ENCODE results near the gene CETN3. TPM values are rescaled to one million over a fixed set of nuclear protein-coding genes. Genes with fewer than 3 reads are reported as not detected.

The CETN3 gene
- polyA plus RNA-seq, 3 donors = 0.59 to 9.0 (median 7.7) TPM

DNA sequence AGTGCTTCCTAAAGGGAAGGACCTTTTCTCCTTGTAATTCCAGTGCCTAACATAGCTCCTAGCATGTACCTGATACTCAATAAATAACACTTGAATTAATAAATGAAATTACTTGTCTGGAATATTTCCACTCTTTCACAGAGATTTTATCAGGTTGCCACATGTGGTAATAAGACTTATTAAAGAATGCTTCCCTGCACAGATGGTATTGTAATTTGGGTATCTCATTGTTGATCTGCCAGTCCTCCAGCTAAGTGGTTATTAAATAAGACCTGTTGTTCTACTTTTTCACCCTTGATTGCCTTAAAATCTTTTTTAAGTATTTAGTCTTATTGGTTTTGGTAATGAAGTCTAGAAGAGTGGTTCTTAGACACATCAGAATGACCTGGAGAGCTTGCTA is 28.1 kb upstream of the CETN3 start:
- H3K4me3 Mint-ChIP-seq = no peak overlapping the region
- no peaks in the 10 kb centered on the region for H3K9me3 Mint-ChIP-seq
- H3K27ac Mint-ChIP-seq = no peak overlapping the region
- Histone ChIP-seq H4K20me1 (ENCODE audit: insufficient read depth, low read length) (no peaks in the 10 kb centered on the region), H3K79me2 (ENCODE audit: insufficient read depth, low read length) (no peaks in the 10 kb centered on the region), H3K9me3 (replicated peaks in 1 of 2; ENCODE audit: control insufficient read depth in 1 of 2, insufficient read depth in 1 of 2, low read length in 2 of 2) (no peaks in the 10 kb centered on the region), H3K27me3 (ENCODE audit: control insufficient read depth in 2 of 2, insufficient read depth in 2 of 2, low read length in 2 of 2) (no peaks in the 10 kb centered on the region), H3K27ac (ENCODE audit: low read depth in 1 of 2, low read length in 2 of 2) (no peak overlapping the region), H3K4me2 (replicated peaks; ENCODE audit: extremely low read depth, low read length, poor library complexity, severe bottlenecking) (no peak overlapping the region), H3K9ac (ENCODE audit: insufficient read depth, low read length, poor library complexity, severe bottlenecking) (no peak overlapping the region), H3K4me1 (ENCODE audit: control insufficient read depth in 1 of 2, insufficient read depth in 2 of 2, low read length in 2 of 2) (no peaks in the 10 kb centered on the region), H3K4me3 (replicated peaks in 1 of 3; ENCODE audit: low read depth in 2 of 3, low read length in 3 of 3) (no peak overlapping the region), H2AFZ (ENCODE audit: insufficient read depth, low read depth, low read length, poor library complexity, severe bottlenecking) (no peak overlapping the region), H3K36me3 (replicated peaks in 1 of 2; ENCODE audit: control insufficient read depth in 1 of 2, insufficient read depth in 2 of 2, low read length in 2 of 2) (no peaks in the 10 kb centered on the region)
- TF ChIP-seq, protein P1, sequence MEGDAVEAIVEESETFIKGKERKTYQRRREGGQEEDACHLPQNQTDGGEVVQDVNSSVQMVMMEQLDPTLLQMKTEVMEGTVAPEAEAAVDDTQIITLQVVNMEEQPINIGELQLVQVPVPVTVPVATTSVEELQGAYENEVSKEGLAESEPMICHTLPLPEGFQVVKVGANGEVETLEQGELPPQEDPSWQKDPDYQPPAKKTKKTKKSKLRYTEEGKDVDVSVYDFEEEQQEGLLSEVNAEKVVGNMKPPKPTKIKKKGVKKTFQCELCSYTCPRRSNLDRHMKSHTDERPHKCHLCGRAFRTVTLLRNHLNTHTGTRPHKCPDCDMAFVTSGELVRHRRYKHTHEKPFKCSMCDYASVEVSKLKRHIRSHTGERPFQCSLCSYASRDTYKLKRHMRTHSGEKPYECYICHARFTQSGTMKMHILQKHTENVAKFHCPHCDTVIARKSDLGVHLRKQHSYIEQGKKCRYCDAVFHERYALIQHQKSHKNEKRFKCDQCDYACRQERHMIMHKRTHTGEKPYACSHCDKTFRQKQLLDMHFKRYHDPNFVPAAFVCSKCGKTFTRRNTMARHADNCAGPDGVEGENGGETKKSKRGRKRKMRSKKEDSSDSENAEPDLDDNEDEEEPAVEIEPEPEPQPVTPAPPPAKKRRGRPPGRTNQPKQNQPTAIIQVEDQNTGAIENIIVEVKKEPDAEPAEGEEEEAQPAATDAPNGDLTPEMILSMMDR (IDR thresholded peaks at IDR 0.05) = no peak
- peaks cover 9% of the 10 kb centered on the region for H3K4me1 Mint-ChIP-seq
- intact Hi-C loops (cut with micrococcal nuclease) = no loop called here
- peaks cover 0 to 1% (median 0%) of the 10 kb centered on the region in 3 donors for H3K27me3 Mint-ChIP-seq (ENCODE audit: low read depth in 3 of 3)
- no peak for DNase-seq
- no peaks in the 10 kb centered on the region for H3K36me3 Mint-ChIP-seq

DNA sequence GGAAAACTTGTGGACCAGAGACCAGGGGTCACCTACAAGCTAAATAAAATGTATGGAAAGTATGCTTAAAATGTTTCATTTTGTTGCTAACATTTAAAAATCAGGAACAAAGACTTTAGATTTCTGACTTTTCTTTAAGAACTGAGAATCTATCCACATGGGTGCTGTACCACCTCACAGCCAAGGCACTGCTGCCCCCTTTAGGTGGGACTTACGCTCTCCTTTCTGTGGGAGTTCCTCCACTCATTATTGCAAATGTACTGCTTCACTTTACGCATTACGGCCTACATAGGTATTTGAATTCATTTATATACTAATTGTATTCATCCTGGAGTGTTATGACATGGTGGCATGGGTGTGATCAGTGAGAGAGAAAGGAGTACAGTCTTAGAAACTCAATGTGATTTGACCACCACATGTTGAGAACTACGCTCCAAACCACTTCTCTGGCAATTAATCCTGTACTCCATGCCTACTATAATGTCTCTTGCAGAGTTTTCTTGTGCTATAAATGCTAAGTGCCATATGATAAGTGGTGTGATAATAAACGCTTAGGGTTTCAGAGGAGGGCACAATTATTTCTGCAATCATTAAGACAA is 24.7 kb upstream of the CETN3 start:
- H3K4me1 Mint-ChIP-seq = no peaks in the 10 kb centered on the region
- H3K36me3 Mint-ChIP-seq = no peaks in the 10 kb centered on the region
- no peaks in the 10 kb centered on the region for H3K36me3 ChIP-seq (replicated peaks in 1 of 2; ENCODE audit: control insufficient read depth in 1 of 2, insufficient read depth in 2 of 2, low read length in 2 of 2)
- H4K20me1 ChIP-seq (ENCODE audit: insufficient read depth, low read length) = no peaks in the 10 kb centered on the region
- peaks cover 0 to 3% (median 0%) of the 10 kb centered on the region in 3 donors for H3K27me3 Mint-ChIP-seq (ENCODE audit: low read depth in 3 of 3)
- H3K4me1 ChIP-seq (ENCODE audit: control insufficient read depth in 1 of 2, insufficient read depth in 2 of 2, low read length in 2 of 2) = no peaks in the 10 kb centered on the region
- intact Hi-C loops (cut with micrococcal nuclease) = no loop called here
- peak in 1 of 3 donors; percentile 10 for DNase-seq
- no peaks in the 10 kb centered on the region for H3K9me3 Mint-ChIP-seq
- H3K27ac Mint-ChIP-seq = no peak overlapping the region
- no peaks in the 10 kb centered on the region for H3K27me3 ChIP-seq (ENCODE audit: control insufficient read depth in 2 of 2, insufficient read depth in 2 of 2, low read length in 2 of 2)
- no peak overlapping the region for H3K4me3 Mint-ChIP-seq
- no peaks in the 10 kb centered on the region for H3K79me2 ChIP-seq (ENCODE audit: insufficient read depth, low read length)
- TF ChIP-seq, protein P1 (IDR thresholded peaks at IDR 0.05) = peak; percentile 42
- no peak overlapping the region for H2AFZ ChIP-seq (ENCODE audit: insufficient read depth, low read depth, low read length, poor library complexity, severe bottlenecking)
- H3K4me3 ChIP-seq (replicated peaks in 1 of 3; ENCODE audit: low read depth in 2 of 3, low read length in 3 of 3) = no peak overlapping the region
- no peak overlapping the region for H3K27ac ChIP-seq (ENCODE audit: low read depth in 1 of 2, low read length in 2 of 2)
- no peak overlapping the region for H3K4me2 ChIP-seq (replicated peaks; ENCODE audit: extremely low read depth, low read length, poor library complexity, severe bottlenecking)
- no peaks in the 10 kb centered on the region for H3K9me3 ChIP-seq (replicated peaks in 1 of 2; ENCODE audit: control insufficient read depth in 1 of 2, insufficient read depth in 1 of 2, low read length in 2 of 2)
- no peak overlapping the region for H3K9ac ChIP-seq (ENCODE audit: insufficient read depth, low read length, poor library complexity, severe bottlenecking)
- no CpG with 5 or more reads among the region's 5 CpGs for WGBS (ENCODE audit: insufficient coverage)
